ENCODE measurements around the gene ZGLP1. TPM values are rescaled to one million over a fixed set of nuclear protein-coding genes. Genes with fewer than 3 reads are reported as not detected.

ZGLP1 gene
- total RNA-seq, 1 donor from 2014 or later = 1.2 TPM

DNA sequence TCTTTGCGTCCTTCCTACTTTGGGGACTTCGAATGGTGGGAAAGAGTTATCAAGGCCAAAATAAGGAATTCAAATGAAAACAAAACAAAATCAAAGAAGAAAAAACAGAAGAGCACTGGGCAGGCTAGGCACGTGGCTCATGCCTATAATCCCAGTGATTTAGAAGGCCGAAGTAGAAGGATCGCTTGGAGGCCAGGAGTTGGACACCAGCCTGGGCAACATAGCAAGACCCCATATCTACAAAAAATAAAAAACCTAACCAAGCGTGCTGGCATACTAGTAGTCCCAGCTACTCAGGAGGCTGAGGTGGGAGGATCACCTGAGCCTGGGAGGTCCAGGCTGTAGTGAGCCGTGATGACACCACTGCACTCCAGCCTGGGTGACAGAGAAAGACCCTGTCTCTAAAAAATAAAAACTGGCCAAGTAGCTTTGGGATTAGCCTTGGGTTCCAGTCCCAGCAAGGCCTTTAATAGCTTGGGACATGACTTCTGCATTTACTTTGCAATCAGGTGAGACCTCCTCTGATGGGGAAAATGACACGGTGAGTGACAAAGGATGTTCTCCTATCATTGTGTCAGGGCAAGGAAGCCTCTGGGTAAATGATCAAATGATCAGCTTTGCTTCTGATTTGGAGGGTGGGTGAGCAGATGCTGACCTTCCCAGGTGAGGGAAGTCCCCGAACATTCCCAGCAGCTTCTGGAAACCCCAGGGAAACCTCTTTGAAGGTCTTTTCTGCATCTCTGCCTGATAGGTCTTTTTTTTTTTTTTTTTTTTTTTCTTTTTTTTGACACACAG, 31.6 kb downstream of the ZGLP1 start:
- DNase-seq = no peak

DNA sequence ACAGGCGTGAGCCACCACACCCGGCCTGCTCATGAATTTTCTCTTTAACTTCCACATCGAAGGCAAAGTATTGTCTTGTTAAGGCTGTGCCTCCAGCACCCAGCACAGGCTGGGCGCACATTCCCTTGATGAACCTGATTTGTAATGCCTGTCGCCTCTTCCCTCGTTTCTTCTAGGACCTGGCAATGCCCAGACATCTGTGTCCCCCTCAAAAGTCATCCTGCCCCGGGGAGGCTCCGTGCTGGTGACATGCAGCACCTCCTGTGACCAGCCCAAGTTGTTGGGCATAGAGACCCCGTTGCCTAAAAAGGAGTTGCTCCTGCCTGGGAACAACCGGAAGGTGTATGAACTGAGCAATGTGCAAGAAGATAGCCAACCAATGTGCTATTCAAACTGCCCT, 35.0 kb downstream of the ZGLP1 start:
- no peak for DNase-seq

- DNase-seq = no peak
Measured at GRCh38 chr19:10271543-10272086, 38.0 kb downstream of the ZGLP1 start.

- DNase-seq = peak; percentile 49
Measured at GRCh38 chr19:10270616-10271394, 38.8 kb downstream of the ZGLP1 start, which contains the start of gene ICAM1. Gene ICAM1, plus strand, starts transcription at chr19:10271120. Its CDS starts 40 bp downstream, at chr19:10271160.

GRCh38 chr19:10270180-10270615, 39.4 kb downstream of the ZGLP1 start:
- DNase-seq = no peak

GRCh38 chr19:10269333-10270179, 40.1 kb downstream of the ZGLP1 start:
- peak; percentile 84 for DNase-seq

GRCh38 chr19:10268071-10268470, 41.5 kb downstream of the ZGLP1 start:
- DNase-seq = no peak

DNA sequence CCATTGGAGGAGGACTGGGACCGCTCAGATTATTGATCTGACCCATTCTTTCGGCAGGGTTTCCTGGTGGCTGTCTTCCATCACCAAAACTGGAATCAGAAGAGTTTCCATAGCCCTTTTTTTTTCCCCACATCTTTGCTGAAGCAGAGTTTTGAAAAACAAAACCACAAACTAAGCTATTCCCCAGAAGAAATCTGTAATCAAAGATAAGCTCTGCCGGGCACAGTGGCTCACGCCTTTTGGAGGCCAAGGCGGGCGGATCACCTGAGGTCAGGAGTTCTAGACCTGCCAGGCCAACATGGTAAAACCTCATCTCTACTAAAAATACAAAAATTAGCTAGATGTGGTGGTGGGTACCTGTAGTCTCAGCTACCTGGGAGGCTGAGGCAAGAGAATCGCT, 42.9 kb downstream of the ZGLP1 start:
- DNase-seq = no peak

GRCh38 chr19:10262771-10263170, 46.8 kb downstream of the ZGLP1 start:
- DNase-seq = no peak

DNA sequence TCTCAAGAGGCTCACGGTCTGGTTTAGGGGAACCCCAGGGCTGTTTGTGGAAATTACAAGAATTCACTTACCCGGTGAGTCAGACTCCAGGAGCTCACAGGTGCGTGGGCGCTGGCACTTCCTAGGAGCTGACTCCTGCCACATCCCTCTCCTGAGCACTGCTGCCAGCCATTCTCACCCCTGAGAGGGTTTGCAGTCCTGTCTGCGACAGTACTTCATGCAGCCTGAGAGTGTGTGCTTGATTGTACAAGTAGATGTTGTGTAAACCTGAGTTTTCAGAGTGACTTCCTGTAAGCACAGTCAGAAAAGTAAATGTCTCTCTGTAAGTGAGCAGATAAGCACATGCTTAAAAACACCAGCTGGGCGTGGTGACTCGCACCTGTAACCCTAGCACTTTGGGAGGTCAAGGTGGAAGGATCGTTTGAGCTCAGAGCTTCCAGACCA, 49.5 kb downstream of the ZGLP1 start:
- no peak for DNase-seq

GRCh38 chr19:10259162-10259905, 50.3 kb downstream of the ZGLP1 start:
- peak; percentile 91 for DNase-seq

GRCh38 chr19:10258080-10258710, 51.4 kb downstream of the ZGLP1 start:
- DNase-seq = no peak

DNA sequence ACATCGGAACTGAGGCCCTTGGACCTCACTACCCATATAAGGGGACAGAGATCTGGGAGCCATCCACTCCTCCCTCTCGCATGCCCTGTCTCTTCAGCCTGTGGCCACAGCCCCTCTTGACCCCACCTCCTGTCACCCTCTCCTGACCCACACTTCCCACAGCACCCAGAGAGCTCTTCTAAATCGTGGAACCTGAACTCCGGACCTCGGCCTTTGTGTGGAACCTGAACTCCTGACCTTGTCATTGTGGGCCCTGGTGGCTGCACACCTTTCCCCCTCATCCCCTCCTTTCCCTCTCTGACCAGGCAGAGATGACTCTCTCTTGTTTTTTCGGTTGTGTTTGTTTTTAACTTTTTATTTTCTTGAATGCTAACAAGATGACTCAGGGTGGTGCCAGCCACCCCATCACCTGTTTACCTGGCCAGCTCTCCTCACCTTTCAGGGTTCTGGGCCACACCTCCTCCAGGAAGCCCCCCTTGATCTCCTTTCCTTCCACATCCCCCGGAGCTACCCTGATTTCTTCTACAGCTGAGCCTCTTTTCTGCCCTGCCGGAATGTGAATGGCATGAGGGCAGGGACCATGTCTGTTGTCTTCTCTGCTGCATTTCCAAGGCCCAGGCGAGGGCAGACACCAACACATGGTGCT, 52.5 kb downstream of the ZGLP1 start:
- DNase-seq = no peak

DNA sequence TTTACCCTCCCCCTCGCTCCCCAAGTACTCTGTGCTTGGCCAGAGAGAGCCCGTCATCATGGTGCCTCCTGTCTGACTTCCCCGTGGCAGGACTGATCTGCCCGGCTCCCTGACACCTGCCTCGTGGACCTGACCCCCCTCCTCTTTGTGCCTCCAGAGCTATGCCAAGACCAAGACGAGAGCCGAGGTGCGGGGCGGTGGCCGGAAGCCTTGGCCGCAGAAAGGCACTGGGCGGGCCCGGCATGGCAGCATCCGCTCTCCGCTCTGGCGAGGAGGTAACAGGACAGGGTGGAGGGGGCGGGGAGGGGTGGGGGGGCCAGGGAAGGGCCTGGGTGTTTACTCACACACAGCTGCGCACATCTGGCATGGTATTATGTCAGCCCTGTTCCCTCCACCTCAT, 53.1 kb downstream of the ZGLP1 start:
- DNase-seq = no peak

DNA sequence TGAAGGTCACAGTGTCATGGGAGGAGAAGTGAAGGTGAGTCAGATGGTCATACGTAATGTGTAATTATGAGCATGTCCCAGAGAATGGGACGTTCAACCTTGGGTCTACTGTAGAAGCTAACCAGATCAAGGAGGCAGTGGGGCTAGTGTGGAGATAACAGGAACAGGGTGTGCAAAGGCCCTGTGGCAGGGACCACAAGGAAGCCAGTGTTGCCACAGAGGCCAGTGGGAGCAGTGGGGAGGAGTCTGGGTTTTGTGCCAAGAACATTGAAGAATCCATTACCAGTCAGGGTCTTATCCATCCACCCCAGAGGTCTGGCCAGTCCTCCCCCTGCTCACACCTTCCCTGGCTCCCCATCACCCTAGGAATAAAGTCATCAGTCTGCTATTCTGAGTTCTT, 54.3 kb downstream of the ZGLP1 start:
- DNase-seq = no peak

Small RNA genes lying within 50 kb of the gene (small RNA-seq; reads per million reads assigned to genes)
- gene AC011511.1 (ENCODE audit: low replicate concordance) (not detected), gene AC011511.4 (ENCODE audit: low replicate concordance) (not detected)

Other genes with a start within 250 kb of the ZGLP1 start
- gene SHFL, start 223.5 kb downstream of the ZGLP1 start, total RNA-seq = 15.7 TPM
- gene ANGPTL6, start 207.1 kb downstream of the ZGLP1 start, total RNA-seq = 7.8 TPM
- gene PPAN, start 203.5 kb downstream of the ZGLP1 start, total RNA-seq = 21.7 TPM
- gene P2RY11, start 198.1 kb downstream of the ZGLP1 start, total RNA-seq = 2.1 TPM
- gene EIF3G, start 189.9 kb downstream of the ZGLP1 start, total RNA-seq = 239 TPM
- gene DNMT1, start 114.9 kb downstream of the ZGLP1 start, total RNA-seq = 42.3 TPM
- 10.8 TPM for gene S1PR2, start 78.5 kb downstream of the ZGLP1 start, total RNA-seq
- 26.4 TPM for gene MRPL4, start 57.6 kb downstream of the ZGLP1 start, total RNA-seq
- 16.4 TPM for gene ICAM1, start 38.7 kb downstream of the ZGLP1 start, total RNA-seq
- 0.62 TPM for gene ICAM4, start 22.9 kb downstream of the ZGLP1 start, total RNA-seq
- not detected for gene ICAM5, start 19.9 kb downstream of the ZGLP1 start, total RNA-seq
- 9.1 TPM for gene FDX2, start 6.2 kb upstream of the ZGLP1 start, total RNA-seq
- 13.8 TPM for gene RAVER1, start 23.7 kb upstream of the ZGLP1 start, total RNA-seq
- gene ICAM3, start 29.8 kb upstream of the ZGLP1 start, total RNA-seq = 2.7 TPM
- gene TYK2, start 70.8 kb upstream of the ZGLP1 start, total RNA-seq = 60.3 TPM
- gene CDC37, start 93.7 kb upstream of the ZGLP1 start, total RNA-seq = 138 TPM
- gene PDE4A, start 110.7 kb upstream of the ZGLP1 start, total RNA-seq = 4.7 TPM
- 67.5 TPM for gene KEAP1, start 193.5 kb upstream of the ZGLP1 start, total RNA-seq
- gene S1PR5, start 207.6 kb upstream of the ZGLP1 start, total RNA-seq = 2.7 TPM
- gene ATG4D, start 234.1 kb upstream of the ZGLP1 start, total RNA-seq = 25.8 TPM